PFSK-1 (cell line): ENCODE data around the gene IRAK4.

Source experiments
- POLR2AphosphoS5 ChIP-seq: IDR thresholded peaks from 2 replicates; pipeline ENCODE4 v1.6.1; 2012; ENCODE audit warnings: low read depth, mild to moderate bottlenecking, control low read depth, low read length, moderate library complexity
- SIN3A ChIP-seq: IDR thresholded peaks from 2 replicates; pipeline ENCODE4 v1.6.1; 2012; ENCODE audit warnings: mild to moderate bottlenecking, low read length, moderate library complexity, borderline replicate concordance; ENCODE audit not compliant: insufficient read depth
- TAF1 ChIP-seq: IDR thresholded peaks from 2 replicates; pipeline ENCODE4 v1.6.1; 2012; ENCODE audit warnings: low read length, control low read depth, borderline replicate concordance; ENCODE audit not compliant: insufficient read depth
- TF ChIP-seq, protein P1 (sequence below), 2 experiments: IDR thresholded peaks; 2 replicates each; pipeline versions ENCODE4 v1.6.1 to v1.8.0; 2011 to 2012; ENCODE audit warnings: low read depth in 2 of 2, low read length in 2 of 2, control low read depth in 1 of 2, inconsistent platforms in 1 of 2, mild to moderate bottlenecking in 1 of 2, moderate library complexity in 1 of 2; ENCODE audit not compliant: insufficient read depth in 1 of 2

DNA sequence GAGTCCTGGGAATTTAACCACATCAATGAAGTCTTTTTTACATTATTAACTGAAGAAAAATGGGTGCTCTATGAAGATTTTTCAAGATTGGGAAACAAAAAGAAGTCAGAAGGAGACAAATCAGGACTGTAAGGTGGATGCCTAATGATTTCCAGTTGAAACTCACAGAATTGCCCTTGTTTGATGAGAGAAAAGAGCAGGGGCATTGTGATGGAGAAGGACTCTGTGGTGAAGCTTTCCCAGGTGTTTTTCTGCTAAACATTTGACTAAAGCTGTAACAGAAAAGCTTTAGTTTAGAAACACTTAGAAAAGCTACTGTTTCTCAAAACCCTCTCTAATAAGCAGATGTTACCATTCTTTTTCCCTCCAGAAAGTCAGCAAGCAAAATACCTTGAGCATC is 5.8 kb downstream of the IRAK4 start:
- TF ChIP-seq, protein P1, sequence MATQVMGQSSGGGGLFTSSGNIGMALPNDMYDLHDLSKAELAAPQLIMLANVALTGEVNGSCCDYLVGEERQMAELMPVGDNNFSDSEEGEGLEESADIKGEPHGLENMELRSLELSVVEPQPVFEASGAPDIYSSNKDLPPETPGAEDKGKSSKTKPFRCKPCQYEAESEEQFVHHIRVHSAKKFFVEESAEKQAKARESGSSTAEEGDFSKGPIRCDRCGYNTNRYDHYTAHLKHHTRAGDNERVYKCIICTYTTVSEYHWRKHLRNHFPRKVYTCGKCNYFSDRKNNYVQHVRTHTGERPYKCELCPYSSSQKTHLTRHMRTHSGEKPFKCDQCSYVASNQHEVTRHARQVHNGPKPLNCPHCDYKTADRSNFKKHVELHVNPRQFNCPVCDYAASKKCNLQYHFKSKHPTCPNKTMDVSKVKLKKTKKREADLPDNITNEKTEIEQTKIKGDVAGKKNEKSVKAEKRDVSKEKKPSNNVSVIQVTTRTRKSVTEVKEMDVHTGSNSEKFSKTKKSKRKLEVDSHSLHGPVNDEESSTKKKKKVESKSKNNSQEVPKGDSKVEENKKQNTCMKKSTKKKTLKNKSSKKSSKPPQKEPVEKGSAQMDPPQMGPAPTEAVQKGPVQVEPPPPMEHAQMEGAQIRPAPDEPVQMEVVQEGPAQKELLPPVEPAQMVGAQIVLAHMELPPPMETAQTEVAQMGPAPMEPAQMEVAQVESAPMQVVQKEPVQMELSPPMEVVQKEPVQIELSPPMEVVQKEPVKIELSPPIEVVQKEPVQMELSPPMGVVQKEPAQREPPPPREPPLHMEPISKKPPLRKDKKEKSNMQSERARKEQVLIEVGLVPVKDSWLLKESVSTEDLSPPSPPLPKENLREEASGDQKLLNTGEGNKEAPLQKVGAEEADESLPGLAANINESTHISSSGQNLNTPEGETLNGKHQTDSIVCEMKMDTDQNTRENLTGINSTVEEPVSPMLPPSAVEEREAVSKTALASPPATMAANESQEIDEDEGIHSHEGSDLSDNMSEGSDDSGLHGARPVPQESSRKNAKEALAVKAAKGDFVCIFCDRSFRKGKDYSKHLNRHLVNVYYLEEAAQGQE (IDR thresholded peaks at IDR 0.05; ENCODE audit: insufficient read depth in 1 of 2, low read depth in 2 of 2, low read length in 2 of 2): no peak
- no peak for TF ChIP-seq POLR2AphosphoS5
- no peak for TF ChIP-seq SIN3A
- no peak for TF ChIP-seq TAF1
